Cardiac fibroblast (primary cell): Measurements from ENCODE around the gene TMED10.

Experiments
- DNase-seq, 2 donors: peaks; one replicate each; pipeline versions ENCODE4 v3.0.0 to v3.0.0-alpha.2; 2010; ENCODE audit warnings: low read depth in 2 of 2
- H3K4me3 ChIP-seq, 2 donors: replicated peaks in 1 of 2; 1 replicate in 1 of 2; 2 replicates in 1 of 2; pipeline ENCODE4 v1.5.1; 2011; ENCODE audit warnings: low read depth in 2 of 2, low read length in 2 of 2, mild to moderate bottlenecking in 2 of 2, moderate library complexity in 1 of 2
- TF ChIP-seq, protein P1 (sequence below): IDR thresholded peaks from one replicate; pipeline ENCODE4 v1.5.1; 2011; ENCODE audit warnings: low read depth, mild to moderate bottlenecking, low read length, inconsistent platforms

The TMED10 gene

GRCh38 chr14:75181293-75182062, 5.1 kb upstream of the TMED10 start:
- DNase-seq: no peak
- TF ChIP-seq, protein P1, sequence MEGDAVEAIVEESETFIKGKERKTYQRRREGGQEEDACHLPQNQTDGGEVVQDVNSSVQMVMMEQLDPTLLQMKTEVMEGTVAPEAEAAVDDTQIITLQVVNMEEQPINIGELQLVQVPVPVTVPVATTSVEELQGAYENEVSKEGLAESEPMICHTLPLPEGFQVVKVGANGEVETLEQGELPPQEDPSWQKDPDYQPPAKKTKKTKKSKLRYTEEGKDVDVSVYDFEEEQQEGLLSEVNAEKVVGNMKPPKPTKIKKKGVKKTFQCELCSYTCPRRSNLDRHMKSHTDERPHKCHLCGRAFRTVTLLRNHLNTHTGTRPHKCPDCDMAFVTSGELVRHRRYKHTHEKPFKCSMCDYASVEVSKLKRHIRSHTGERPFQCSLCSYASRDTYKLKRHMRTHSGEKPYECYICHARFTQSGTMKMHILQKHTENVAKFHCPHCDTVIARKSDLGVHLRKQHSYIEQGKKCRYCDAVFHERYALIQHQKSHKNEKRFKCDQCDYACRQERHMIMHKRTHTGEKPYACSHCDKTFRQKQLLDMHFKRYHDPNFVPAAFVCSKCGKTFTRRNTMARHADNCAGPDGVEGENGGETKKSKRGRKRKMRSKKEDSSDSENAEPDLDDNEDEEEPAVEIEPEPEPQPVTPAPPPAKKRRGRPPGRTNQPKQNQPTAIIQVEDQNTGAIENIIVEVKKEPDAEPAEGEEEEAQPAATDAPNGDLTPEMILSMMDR: no peak
- H3K4me3 ChIP-seq: no peak overlapping the region

DNA sequence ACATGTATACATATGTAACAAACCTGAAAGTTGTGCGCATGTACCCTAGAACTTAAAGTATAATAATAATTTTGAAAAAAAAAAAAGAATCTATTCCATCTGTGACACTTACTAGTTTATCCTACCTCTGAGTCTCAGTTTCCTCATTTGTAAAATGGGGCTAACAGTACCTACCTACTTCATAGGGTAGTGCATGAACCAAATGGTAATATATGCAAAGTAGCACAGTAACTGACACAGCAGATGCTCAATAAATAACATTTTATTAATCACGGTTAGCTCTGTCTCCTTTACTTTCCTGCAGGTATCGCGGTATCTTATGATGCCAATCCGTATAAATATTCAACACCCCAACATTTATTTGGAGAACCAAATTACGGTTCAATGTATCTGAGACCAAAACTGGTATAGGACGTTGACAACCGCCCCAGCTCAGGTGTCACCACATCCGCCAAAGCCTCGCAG, 703 bp downstream of the TMED10 start:
- no peak for DNase-seq
- TF ChIP-seq, protein P1: no peak
- H3K4me3 ChIP-seq: peak overlapping the region; percentile 88 to 94

- no peak overlapping the region for H3K4me3 ChIP-seq
- DNase-seq: no peak
- TF ChIP-seq, protein P1: no peak
Measured at GRCh38 chr14:75174066-75174465, 2.3 kb downstream of the TMED10 start.

GRCh38 chr14:75170772-75171171, 5.6 kb downstream of the TMED10 start:
- TF ChIP-seq, protein P1: no peak
- DNase-seq: peak in 1 of 2 donors; percentile 33
- H3K4me3 ChIP-seq: no peak overlapping the region

- H3K4me3 ChIP-seq: no peak overlapping the region
- TF ChIP-seq, protein P1: no peak
Measured at GRCh38 chr14:75168586-75169335, 7.7 kb downstream of the TMED10 start.

GRCh38 chr14:75167325-75167724, 9.1 kb downstream of the TMED10 start:
- no peak overlapping the region for H3K4me3 ChIP-seq
- TF ChIP-seq, protein P1: no peak
- DNase-seq: no peak

More at GRCh38 chr14:75168586-75169335, 7.7 kb downstream of the TMED10 start:
- no peak for DNase-seq
